GM08714 (cell line): Measurements from ENCODE around the gene DGKB.

Experiments
- H3K4me3 ChIP-seq: fragments of 200-500 bp; sonication (Bioruptor generic); 2 replicates; pipeline ENCODE4 v1.5.1; 2014; ENCODE audit warnings: mild to moderate bottlenecking, low read length, inconsistent platforms
- ZNF274 ChIP-seq: IDR thresholded peaks from 2 replicates; pipeline ENCODE4 v1.6.1; 2012; ENCODE audit warnings: mild to moderate bottlenecking, low read depth, low read length

DGKB gene

DNA sequence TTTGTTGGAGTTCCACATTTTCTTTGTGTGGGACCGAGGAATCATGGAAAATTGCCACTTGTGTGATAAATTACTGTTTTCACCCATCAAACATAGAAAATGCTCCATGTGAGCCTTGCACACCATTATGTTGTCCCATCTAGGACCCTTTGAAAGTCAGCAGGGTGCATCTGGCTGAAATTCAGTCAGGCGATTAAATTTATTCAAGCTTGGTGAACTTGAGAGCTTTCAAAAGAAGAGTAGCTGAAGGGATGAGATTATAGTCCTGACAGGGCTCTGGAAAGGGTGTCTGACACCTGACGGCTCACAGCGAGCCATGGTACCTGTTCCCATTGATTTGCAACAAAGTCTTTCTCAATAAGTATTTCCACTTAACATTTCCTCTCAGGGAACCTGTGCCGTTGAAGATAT lies 513.4 kb downstream of the DGKB start:
- H3K4me3 ChIP-seq, result no peak overlapping the region
- no peak for TF ChIP-seq ZNF274

DNA sequence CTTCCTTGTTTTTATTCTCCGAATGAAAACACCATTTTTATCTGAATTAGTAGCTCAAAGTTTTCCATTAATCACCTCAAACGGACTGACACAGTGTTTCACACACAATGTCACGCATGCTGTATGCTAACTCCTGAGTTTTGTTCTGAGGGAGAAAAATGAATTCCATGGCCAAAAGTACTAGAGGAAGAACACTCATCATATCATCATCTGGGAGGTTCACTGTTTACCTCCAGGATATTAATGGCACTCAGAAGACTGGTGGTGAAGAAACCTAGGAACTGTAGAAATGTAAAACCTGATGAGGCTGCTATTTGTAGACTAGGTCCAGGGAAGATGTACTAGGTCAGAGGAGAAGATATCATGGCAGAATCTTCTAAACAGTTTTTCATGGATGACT lies 517.5 kb downstream of the DGKB start:
- no peak overlapping the region for H3K4me3 ChIP-seq
- TF ChIP-seq ZNF274, result no peak

GRCh38 chr7:14381936-14382335 lies 520.6 kb downstream of the DGKB start:
- H3K4me3 ChIP-seq, result no peak overlapping the region
- no peak for TF ChIP-seq ZNF274

GRCh38 chr7:14381306-14381705 lies 521.2 kb downstream of the DGKB start:
- TF ChIP-seq ZNF274, result no peak
- no peak overlapping the region for H3K4me3 ChIP-seq

GRCh38 chr7:14380881-14381280 lies 521.7 kb downstream of the DGKB start:
- no peak for TF ChIP-seq ZNF274
- no peak overlapping the region for H3K4me3 ChIP-seq

GRCh38 chr7:14377646-14378266 lies 524.8 kb downstream of the DGKB start:
- no peak overlapping the region for H3K4me3 ChIP-seq
- no peak for TF ChIP-seq ZNF274

DNA sequence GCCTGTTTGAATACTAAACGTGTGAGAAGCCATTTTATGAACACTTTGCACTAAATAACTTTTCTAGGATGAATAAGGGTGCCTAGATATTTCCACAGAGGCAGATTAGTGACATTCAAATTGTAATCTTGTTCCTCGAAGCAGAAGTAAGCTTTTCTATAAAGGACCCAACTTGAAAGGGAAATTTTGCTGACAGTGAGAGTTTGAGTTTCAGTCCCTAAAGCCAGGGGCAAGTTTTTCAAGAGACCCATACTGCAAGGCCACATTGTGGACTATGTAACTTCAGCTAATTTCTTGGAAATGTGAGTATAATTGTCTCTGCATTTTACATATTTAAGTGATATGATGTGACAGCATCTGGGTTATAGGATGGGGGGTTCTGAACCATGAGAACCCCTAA lies 525.8 kb downstream of the DGKB start:
- no peak overlapping the region for H3K4me3 ChIP-seq
- TF ChIP-seq ZNF274, result no peak

DNA sequence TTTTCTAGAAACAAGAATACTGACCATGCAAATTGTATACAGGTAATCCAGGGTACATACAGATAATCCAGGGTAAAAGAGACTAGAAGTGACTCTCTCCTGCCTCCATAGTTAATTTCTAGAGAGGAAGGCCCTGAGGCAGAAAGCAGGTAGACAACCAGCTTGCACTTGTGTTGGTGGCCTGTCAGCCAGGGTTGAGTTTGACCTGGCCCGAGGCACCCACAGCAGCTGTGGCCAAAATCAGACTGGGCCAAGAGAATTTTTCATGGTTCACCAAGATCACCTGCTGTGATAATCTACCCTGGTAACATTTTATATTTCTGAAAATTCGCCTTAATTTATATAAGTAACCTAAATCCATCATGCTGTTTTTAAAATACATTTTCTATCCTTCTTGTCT lies 526.6 kb downstream of the DGKB start:
- no peak overlapping the region for H3K4me3 ChIP-seq
- no peak for TF ChIP-seq ZNF274

DNA sequence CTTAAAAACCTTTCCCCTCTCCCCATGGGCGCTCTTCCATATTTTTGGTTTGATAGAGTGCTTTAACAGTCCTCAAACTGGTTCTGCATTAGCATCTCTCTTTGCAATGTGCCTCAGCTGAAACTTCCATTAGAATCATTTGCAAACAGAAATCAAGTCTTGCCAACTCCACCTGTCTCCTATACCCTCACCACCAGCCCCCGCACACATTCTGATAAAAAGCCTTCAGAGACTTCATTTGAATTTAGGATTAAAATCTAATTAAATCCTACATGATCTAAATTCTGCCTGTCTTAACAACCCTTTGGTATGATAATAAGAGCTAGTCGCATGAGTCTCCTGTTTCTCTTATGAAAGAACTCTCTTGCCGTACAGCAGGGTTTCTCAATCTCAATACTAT lies 528.2 kb downstream of the DGKB start:
- no peak overlapping the region for H3K4me3 ChIP-seq
- no peak for TF ChIP-seq ZNF274

DNA sequence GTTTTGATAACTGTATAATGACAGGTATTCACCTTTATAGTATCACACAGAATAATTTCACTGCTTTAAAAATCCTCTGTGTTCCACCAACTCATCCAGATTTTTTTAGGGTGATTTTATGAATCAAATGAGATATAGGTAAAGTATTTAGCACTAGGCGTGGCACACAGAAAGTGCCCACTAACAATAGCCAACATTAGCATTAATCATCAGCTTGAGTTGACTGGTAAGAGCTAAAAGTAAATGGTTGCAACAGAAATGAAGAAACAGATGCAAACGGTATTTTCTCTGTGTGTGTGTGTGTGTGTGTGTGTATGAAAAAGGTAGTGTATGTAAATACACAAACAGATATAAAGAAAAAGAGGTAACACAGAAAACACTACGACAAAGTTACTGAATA lies 534.3 kb downstream of the DGKB start:
- no peak overlapping the region for H3K4me3 ChIP-seq
- no peak for TF ChIP-seq ZNF274

GRCh38 chr7:14351167-14351566 lies 551.4 kb downstream of the DGKB start:
- no peak overlapping the region for H3K4me3 ChIP-seq
- TF ChIP-seq ZNF274, result no peak

DNA sequence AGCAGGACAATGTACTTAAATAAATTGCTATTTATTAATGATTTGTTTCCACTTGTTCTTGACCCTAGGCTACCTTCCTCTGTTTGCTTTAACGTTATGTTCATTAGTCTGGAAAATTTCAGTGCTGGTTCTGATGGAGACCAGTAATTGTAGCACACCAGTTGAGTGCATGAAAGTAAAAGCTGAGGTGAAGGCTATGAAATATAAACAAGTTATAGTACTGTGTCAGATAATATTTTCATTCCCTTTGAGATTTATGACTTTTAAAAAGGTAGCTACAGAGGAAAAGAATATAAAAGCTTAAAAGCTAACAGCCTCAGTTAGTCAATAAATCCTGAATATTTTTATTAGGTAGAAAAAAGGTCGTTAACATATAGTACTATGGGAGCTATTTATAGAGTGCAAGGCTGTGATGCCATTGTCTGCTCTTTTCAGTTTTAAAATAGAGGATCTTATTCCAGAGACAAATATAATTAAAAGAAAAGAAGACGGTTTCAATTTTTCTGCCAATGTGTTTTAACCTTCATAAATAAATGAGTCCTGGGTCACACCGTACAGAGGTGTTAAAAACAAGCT lies 561.3 kb downstream of the DGKB start:
- no peak for TF ChIP-seq ZNF274
- no peak overlapping the region for H3K4me3 ChIP-seq

DNA sequence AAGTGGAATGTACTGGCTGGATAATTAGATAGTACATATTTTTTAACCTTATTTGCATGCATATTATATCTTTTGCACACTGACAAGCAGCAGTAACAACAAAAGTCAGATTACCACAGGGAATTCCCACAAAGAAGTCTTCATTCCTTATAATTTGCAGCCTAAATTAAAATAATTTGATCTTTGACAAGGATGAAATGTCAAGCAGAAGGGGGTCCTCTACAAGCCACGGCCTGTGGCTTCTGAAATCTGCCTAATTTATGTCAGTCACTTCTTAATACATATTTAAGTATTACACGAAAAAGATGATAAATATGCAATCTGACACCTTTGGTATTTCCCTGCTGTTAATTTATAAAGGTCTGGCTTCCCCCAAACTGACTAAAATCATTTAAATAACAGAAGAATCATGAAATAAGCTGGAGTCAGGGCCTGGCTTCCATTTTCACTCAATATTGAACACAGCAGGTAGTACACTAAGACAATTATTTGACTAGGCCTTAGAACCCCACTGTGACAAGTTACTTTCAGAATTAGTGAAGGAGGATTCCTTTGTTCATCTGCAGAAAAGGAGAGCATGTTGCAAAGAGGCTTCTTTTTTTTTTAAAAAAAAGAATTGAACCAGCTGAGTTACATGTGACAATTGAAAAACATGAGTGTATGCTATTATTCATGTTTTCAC lies 562.0 kb downstream of the DGKB start:
- no peak for TF ChIP-seq ZNF274
- H3K4me3 ChIP-seq, result no peak overlapping the region

DNA sequence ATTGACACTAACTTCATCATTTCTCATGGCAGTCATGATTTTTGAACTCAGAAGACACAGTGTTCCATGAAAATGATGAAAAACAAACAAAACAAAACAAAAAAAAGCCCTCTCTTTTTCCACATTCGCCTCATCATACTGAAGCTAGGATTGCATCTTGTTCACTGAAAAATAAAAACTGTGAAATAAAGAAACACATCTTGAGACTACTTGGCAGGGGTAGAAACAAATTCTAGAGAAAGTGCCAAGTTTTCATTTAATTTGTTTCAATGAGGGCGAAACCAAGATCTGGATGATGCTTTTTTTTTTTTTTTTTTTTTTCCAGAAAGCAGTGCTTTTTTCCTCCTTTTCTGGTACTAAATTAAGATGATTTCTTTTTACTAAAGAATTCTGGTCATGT lies 562.7 kb downstream of the DGKB start:
- TF ChIP-seq ZNF274, result no peak
- no peak overlapping the region for H3K4me3 ChIP-seq

- no peak overlapping the region for H3K4me3 ChIP-seq
- TF ChIP-seq ZNF274, result no peak
Observed at GRCh38 chr7:14336256-14336655, 566.3 kb downstream of the DGKB start.

- no peak for TF ChIP-seq ZNF274
- H3K4me3 ChIP-seq, result no peak overlapping the region
Observed at GRCh38 chr7:14332155-14332554, 570.4 kb downstream of the DGKB start.

DNA sequence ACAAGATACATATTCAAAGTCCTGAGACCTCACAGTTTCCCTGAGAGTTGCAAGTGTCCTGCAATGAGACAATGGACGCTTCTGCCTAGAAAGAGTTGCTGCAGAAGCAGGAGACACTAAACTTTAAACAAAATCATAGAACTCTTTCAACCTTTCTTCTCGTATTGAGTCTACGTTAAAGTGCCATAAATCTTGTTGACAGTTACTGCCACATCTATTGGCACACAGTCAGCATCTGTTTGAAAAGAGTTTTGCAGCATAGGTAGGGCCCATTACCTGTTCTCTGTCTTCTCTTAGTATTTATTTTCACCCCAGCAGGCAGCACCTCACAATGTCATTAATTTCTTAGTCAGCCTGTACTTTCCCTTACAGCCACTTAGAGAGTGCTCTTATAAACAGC lies 577.8 kb downstream of the DGKB start:
- TF ChIP-seq ZNF274, result no peak
- H3K4me3 ChIP-seq, result no peak overlapping the region
